ENCODE data around the gene PPP1R3A. TPM values are rescaled to one million over a fixed set of nuclear protein-coding genes. Genes with fewer than 3 reads are reported as not detected.

PPP1R3A gene
- polyA plus RNA-seq, 4 donors = not detected

GRCh38 chr7:113880559-113880958, 38.2 kb downstream of the PPP1R3A start:
- DNase-seq (ENCODE audit: low read depth in 4 of 4, low spot score in 2 of 4) = no peak

DNA sequence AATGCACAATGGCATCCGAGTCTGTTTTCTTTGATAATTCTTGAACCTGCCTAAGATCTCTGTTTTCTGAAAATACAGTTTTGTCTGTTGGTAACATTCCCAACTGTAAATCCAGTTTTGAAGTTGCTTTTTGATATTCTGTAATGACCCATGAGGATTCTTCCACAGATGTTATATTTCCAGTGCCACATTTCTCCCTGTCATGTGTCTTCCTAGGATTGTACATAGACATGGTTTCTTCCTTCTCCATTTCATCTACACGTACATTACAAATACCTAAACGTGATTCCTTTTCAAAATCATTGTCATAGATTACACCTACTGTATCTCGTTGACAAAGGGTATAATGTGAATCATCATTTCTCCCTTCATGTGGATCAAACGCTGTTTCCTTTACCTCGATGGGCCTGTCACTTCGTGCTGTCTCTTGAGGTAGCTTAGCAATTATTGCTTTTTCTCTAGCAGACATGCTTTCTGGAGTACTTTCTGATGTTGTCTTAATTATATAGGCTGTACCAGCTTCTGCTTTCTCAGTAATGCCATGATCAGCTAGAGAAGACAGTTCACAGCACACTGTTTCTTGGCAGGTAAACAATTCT, 40.3 kb downstream of the PPP1R3A start:
- no peak for DNase-seq (ENCODE audit: low read depth in 4 of 4, low spot score in 2 of 4)

DNA sequence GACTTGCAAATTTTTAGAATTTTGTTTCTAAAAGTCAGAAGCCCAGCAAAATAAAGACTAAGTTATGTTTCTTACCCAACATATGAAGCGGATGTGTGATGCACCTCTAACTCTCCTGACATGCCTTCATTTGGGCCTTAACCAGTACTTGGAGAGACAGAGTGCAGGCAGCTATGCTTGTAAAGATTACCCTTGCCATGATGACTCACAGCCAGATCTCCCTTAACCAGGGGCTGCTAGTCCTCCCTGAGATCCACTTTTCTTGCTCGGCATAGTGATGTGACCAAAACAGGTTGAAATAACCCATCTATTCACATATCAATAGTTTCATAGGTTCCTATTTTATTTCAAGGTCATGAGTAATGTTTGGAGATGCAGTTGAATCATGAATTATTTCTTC, 43.6 kb downstream of the PPP1R3A start:
- no peak for DNase-seq (ENCODE audit: low read depth in 4 of 4, low spot score in 2 of 4)

GRCh38 chr7:113873554-113874151, 45.2 kb downstream of the PPP1R3A start:
- DNase-seq (ENCODE audit: low read depth in 4 of 4, low spot score in 2 of 4) = no peak

DNA sequence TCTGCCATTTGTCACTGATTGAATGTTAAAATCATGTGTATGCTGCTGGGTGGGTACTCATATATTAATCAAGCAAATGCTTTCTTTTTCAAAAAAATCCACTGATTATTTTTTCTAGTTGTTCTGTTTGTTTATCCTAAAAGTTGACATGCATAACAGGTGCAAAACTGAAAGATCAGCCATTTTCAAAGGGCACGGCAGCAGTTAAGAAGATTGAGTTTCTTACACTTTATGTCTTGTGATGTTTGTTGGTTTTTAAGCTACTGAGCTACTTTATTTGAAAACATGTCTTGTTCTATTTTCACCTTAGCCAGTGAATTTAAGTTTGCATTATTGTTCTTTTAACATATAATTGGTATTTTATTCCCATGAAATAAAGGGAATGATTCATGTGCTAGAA, 45.8 kb downstream of the PPP1R3A start:
- no peak for DNase-seq (ENCODE audit: low read depth in 4 of 4, low spot score in 2 of 4)

DNA sequence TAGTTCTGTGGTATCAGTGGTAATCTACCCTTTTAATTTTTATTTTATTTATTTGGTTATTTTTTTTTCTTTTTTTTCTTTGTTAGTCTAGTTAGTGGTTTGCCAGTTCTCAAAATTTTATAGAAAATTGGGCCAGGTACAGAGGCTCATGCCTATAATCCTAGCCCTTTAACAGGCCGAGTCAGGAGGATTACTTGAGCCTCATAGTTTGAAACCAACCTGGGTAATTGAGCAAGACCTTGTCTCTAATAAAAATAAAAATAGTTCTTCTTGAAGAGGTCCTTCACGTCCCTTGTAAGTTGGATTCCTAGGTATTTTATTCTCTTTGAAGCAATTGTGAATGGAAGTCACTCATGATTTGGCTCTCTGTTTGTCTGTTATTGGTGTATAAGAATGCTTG, 51.5 kb downstream of the PPP1R3A start:
- DNase-seq (ENCODE audit: low read depth in 4 of 4, low spot score in 2 of 4) = no peak

DNA sequence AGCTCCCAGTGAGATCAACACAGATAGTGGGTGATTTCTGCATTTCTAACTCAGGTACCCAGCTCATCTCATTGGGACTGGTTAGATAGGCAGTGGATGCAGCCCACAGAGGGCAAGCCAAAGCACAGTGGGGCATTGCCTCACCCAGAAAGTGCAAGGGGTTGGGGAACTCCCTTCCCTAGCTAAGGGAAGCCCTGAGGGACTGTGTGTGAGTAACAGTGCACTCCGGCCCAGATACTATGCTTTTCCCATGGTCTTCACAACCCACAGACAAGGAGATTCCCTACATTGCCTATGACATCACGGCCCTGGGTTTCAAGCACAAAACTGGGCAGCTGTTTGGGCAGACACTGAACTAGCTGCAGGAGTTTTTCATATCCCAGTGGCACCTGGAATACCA, 62.8 kb downstream of the PPP1R3A start:
- DNase-seq (ENCODE audit: low read depth in 4 of 4, low spot score in 2 of 4) = no peak

GRCh38 chr7:113840954-113841353, 77.9 kb downstream of the PPP1R3A start:
- no peak for DNase-seq (ENCODE audit: low read depth in 4 of 4, low spot score in 2 of 4)

GRCh38 chr7:113835367-113835766, 83.4 kb downstream of the PPP1R3A start:
- DNase-seq (ENCODE audit: low read depth in 4 of 4, low spot score in 2 of 4) = no peak

DNA sequence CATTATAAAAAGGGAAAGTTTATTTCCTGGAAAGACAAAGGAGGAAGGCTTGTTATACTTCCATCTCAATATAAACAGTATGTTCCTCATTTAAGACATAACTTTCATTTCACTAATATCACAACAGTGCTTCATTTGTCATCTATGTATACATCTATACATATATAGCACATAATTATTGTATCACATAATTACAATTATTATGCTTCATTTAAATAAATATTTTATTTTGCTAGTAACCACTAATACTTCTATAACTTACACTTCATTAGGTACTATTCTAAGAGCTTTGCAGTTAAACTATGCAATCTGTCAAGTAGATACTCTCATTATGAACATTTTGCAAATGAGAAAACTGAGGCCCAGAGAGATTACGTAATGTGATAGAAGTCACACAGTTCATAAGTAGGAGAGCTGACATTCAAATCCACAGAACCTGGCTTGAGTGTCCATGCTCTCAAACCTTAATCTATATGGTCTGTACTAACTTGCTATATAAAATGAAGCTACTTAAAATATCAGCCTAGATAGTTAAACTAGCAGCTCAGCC, 86.5 kb downstream of the PPP1R3A start:
- no peak for DNase-seq (ENCODE audit: low read depth in 4 of 4, low spot score in 2 of 4)

DNA sequence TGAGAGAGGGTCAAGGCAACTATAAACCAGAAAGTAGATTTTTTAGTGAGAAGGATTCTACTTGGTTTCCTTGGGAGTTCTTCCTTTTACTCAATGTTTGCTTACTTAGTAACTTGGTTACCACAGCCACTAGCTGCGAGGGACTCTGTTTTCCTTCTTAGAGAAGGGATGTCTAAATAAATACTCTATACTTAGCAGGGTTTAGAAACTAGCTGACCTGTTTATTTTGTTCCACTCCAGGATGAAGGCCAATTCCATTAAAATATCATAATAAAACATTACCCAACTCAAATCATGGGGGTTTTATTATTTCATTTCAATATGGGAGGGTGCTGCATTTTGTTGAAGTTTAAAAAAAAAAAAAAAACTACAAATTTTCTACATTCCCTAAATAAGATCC, 87.3 kb downstream of the PPP1R3A start:
- no peak for DNase-seq (ENCODE audit: low read depth in 4 of 4, low spot score in 2 of 4)

GRCh38 chr7:113828581-113828980, 90.2 kb downstream of the PPP1R3A start:
- no peak for DNase-seq (ENCODE audit: low read depth in 4 of 4, low spot score in 2 of 4)

Measured in left renal cortex interstitium (tissue), 4 donors.